Middle frontal gyrus (tissue), 1 donor: ENCODE measurements around the gene KCNRG.
"Not testable (repeated sequence)": the region's sequence is repeated elsewhere in the genome, so short reads cannot be mapped to it uniquely, and the experiment has no call there.

Experiments used
- DNase-seq: peaks from one replicate; pipeline ENCODE4 v3.0.0-alpha.2; 2015; ENCODE audit warnings: low spot score; ENCODE audit errors: extremely low spot score

Gene KCNRG

DNA sequence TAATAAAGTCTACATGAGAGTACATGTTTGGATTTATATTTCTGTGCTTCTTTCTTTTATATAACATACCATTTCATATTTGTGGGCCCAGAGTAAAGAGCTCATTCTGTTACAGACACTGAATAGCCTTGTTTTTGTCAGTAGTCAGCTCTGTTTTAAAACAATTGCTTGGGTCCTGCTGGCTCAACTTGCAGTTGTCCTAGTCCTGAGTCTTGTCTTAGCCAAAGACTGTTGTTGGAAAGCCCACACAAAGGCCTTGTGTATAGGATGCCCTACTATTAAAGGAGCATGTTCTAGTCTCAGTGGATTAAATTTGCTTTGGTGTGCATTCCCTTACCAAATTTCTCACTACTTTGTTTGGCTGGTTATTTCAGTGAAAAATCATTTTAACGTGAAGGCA lies 3.8 kb upstream of the KCNRG start:
- no peak for DNase-seq

DNA sequence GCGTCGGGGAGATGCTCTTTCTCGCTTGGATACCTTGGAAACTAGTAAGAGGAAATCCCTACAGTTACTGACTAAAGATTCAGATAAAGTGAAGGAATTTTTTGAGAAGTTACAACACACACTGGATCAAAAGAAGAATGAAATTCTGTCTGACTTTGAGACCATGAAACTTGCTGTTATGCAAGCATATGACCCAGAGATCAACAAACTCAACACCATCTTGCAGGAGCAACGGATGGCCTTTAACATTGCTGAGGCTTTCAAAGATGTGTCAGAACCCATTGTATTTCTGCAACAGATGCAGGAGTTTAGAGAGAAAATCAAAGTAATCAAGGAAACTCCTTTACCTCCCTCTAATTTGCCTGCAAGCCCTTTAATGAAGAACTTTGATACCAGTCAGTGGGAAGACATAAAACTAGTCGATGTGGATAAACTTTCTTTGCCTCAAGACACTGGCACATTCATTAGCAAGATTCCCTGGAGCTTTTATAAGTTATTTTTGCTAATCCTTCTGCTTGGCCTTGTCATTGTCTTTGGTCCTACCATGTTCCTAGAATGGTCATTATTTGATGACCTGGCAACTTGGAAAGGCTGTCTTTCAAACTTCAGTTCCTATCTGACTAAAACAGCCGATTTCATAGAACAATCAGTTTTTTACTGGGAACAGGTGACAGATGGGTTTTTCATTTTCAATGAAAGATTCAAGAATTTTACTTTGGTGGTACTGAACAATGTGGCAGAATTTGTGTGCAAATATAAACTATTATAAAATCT lies 2.7 kb upstream of the KCNRG start:
- no peak for DNase-seq

DNA sequence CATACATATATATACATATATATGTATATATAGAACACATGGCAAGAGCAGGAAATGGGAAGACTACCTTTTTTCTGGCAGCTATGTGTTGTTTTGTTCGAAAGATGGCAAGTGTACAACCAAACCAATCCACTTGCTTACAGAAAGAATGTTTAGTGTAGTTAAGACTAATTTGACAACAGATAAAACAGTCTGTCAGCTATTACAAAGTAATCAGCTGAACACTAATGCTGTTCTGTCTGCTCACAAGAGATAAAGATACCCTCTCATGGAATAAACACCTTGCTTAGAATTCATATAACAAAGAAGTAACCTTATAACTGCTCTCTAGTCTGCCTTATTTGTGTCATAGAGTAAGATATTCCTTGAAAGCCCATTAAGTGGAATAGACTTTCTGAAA lies 858 bp upstream of the KCNRG start:
- no peak for DNase-seq

DNA sequence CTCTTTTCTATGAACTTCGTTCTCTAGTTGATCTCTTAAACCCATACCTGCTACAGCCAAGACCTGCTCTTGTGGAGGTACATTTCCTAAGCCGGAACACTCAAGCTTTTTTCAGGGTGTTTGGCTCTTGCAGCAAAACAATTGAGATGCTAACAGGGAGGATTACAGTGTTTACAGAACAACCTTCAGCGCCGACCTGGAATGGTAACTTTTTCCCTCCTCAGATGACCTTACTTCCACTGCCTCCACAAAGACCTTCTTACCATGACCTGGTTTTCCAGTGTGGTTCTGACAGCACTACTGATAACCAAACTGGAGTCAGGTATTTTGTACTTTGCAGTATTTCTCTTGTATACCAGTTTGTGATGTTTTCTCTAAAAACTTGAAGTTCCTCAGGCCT lies 506 bp downstream of the KCNRG start:
- no peak for DNase-seq

DNA sequence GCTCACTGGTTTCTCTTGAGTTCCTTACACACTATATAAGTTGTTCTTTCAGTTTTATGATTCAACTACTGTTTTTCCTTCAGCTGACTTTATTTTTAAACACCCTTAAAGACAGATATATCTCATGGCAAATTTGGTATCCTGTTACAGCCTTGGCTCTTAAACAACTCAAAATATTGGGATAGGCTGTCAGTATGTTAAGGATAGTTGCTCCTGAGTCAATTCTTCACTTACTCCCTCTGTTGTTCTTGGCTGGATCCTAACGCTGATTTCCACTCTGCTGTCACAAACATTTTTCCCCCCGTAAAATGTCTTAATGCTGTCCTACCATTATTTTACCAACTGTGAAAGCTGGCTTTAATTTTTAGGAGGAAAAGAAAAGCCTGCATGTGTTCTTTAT lies 1.2 kb downstream of the KCNRG start:
- DNase-seq = no peak

DNA sequence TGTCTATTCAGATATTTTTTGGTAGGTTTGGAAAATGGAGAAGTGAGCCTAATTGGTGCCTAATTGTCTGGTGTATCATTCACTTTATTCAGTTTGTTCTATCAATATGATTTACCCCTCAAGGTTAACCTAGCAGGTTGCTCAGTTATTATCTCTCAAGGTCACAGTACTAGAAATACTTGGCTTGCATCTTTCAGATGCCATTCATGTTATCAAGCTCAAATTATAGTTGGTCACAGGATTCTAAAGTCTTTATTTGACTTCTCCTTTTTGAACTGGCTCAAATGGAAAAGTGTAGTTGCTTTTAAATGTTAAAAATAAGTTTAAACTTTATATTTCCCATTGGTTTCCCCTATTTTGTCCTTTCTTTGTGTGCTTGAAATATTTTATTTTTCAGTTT lies 2.6 kb downstream of the KCNRG start:
- DNase-seq = no peak

DNA sequence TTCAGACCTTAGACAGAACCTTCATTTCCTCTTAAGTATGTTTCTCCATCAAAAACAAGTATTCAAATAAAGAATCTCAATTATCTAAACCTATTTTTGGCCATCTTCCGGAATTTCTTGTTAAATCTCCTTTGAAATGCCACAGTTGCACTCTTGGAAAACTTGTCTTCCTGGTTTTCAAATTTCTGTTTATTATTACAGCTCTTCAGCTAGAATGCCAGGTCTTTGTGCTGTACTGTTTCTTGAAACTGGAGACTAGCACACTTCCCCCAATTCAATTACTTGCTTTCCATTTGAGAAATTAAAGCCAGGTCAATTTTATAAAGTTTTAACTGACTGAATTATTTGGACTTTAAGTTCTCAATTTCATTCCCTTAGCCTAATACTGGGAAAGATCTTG lies 10.2 kb downstream of the KCNRG start:
- no peak for DNase-seq

DNA sequence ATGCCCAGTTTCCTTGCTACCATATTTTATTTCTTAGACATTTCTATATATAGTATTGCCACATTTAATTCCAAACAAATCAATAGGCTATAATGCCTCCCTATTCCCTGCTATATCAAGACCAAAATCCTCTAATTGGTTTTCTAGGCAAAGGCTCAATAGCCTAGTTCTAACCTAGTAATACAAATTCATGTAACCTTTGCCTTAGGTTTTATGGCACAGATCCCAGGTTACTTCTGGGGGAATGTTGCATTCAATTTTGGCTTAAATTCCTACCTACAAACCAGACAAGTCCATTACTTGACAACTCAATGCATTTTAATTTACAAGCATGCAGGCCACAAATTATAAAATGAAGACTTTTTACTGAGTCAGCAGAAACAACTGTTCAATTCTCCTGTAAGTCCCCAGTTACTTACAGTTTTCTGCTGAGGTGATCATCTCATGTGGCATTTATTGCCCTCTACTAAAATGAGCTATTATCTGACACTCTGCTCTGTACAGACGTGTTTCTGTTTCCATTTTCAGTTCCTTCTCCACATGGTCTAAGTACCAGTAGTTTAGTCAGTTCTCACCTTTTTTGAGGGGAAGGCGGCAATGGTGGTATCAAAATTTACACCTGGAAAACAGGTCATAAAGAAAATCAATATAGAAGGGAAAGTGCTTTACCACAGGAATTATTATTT lies 11.7 kb downstream of the KCNRG start:
- no peak for DNase-seq

DNA sequence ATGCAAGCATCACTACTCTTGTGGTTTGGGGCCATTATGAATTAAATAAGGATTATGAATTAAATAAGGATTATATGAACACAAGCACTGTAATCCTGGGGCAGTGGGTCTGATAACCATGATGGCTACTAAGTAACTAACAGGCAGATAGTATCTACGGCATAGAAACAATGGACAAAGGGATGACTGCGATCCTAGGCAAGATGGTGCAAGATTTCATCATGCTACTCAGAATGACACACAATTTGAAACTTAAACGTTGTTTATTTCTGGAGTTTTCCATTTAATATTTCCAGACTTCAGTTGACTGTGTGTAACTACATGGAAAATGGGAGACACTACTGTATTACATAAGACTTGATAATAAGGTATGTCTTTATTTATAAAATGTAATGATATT lies 15.1 kb downstream of the KCNRG start:
- no peak for DNase-seq

DNA sequence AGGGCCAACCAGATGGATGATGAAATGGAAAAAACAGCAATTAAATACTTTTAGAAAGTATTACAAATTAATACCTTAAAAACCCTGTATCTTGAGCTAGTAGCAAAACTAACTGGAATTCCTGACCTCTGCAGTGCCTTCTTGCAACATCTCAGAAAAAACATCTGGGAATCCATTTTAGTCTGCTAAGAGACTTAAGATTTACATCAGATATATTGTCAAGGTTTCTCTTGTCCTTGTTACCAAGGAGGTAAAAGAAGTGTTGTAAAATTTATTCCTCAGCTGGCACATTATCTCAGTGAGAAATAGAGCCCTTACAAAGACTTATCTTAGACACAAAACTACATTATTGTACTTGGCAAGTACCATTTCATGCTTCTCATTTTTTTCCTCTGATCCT lies 18.5 kb downstream of the KCNRG start:
- DNase-seq = no peak

DNA sequence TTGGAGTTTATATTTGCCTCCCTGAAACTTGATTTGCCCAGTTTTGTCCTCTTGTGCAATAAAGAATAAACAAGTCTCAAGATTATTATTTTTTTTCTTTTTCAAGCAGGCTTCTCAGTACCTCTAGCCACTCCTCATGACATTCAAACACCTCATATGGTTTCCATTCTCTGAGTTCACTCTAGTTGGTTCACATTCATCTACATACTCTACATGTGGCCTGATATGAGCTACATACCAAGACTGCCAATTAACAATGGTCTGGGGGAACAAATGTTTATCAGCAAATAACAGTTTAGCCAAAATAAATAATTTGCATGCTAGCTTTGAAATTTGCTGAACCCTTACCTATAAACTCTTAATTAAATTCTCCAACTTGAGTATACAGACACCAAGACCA lies 22.5 kb downstream of the KCNRG start:
- no peak for DNase-seq

DNA sequence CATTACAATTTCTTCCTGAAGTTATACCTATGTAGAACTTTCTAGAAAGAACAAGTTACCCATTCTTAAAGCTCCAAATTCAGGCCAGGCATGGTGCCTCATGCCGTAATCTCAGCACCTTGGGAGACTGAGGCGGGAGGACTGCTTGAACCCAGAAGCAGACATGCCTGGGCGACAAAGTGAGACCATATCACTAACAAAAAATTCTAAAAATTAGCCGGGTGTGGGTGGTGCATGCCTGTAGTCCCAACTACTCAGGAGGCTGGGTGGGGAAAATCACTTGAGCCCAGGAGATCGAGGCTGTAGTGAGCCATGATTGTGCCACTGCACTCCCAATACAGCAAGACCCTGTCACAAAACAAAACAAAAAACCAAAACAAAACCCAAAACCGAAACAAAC lies 23.0 kb downstream of the KCNRG start:
- no peak for DNase-seq

DNA sequence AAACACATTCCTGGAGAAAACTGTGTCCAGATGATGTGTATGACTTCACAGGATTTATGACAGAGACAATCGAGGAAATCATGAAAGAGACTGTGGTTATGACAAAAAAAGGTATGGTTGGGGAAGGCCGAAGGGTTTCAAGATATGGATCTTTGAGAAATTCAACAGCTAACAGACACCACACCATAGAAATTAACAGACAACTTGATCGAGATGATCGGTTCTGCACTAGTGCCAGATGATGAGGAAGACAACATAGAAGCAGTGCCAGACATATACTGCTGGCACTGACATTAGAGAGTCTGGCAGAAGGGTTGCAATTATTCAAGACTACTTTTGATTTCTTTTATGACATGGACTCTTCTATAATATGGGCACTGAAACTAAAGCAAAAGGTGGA lies 37.2 kb downstream of the KCNRG start:
- DNase-seq = no peak

DNA sequence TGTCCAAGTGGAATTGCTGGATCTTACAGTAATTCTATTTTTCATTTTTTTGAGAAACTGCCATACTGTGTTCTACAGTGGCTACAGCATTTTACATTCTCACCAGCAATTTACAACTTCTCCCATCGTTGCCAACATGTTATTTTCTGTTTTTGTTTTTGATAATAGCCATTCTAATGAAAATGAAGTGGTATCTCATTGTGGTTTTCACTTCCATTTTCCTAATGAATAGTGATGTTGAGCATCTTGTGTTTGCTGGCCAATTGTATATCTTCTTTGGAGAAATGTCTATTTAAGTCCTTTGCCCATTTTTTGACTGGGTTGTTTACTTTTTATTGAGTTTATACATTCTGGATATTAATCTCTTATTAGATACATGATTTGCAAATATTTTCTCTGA lies 38.6 kb downstream of the KCNRG start:
- DNase-seq = no peak

DNA sequence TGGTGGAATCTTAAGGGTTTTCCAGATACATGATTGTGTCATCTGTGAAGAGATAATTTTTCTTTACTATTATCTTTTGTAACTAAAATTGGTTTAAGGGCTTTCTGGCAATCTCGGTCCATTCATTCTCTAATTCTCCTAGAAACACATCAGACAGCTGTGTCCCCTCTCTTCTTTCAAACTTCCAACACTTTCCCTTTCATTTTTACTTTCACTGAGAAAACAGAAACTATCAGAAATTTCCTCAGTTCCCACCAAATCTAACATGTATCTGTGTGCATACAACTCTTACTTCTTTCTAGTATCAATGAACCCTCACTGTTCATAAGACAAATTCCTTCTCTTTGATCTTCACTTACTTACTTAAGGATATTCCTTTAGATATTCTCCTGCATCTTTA lies 40.2 kb downstream of the KCNRG start:
- no peak for DNase-seq

DNA sequence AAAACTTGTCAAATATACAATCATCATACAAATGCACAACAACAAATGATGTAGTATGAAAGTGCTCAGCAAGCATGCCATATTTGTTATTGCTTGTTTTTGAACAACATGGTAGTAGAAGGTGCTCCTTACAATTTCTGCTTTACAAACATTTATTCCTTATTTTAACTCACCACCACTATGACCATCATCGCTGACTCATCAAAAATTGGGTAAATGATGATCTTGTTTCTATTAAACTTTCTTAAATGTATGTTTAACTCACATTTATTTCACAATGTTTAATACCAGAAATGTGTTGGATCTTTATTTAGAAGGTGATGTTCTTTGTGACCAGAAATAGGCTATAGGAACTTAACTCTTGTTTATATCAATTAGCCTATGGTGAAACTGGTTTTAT lies 45.5 kb downstream of the KCNRG start:
- no peak for DNase-seq

DNA sequence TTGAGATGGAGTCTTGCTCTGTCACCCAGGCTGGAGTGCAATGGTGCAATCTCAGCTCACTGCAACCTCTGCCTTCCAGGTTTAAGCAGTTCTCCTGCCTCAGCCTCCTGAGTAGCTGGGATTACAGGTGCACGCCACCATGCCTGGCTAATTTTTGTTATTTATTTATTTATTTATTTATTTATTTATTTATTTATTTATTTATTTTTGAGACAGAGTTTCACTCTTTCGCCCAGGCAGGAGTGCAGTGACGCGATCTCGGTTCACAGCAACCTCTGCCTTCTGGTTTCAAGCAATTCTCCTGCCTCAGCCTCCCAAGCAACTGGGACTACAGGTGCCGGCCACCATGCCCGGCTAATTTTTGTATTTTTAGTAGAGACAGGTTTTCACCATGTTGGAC lies 47.1 kb downstream of the KCNRG start:
- not testable (repeated sequence) for DNase-seq

DNA sequence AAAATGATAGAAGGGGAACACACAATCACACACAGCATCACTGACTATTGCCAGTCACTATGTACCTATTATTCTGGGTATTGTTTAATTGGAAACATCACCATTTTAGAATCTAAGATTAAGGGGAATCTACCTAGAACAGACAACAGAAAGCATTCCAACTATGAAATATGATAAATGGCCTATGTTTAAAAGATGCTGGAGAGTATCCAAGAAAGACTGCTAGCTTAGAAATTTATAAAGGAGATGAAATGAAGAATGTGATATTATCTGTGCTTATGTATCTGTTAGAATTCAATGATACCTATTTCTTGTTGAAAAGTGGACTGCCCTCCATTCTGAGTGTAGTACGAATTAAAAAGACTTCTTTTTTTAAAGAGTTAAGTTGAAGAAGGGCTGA lies 50.5 kb downstream of the KCNRG start:
- DNase-seq = no peak

DNA sequence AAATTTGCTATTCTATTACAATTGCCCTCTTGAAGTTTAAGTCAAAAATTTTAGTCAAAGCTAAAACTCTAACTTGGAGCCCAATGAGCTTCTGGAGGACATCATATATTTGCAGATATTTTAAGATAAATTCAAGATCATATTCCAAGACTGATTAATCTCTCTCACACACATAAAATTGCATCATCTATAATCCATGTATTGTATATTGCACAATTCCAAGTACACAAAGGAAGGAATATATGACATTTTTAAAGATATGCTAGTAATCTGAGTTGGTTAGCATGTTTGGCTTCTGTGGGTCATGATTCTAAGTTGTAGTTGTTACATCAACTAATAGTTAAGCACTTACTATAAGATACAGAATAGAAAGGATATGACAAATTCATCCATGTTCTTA lies 53.3 kb downstream of the KCNRG start:
- DNase-seq = no peak

DNA sequence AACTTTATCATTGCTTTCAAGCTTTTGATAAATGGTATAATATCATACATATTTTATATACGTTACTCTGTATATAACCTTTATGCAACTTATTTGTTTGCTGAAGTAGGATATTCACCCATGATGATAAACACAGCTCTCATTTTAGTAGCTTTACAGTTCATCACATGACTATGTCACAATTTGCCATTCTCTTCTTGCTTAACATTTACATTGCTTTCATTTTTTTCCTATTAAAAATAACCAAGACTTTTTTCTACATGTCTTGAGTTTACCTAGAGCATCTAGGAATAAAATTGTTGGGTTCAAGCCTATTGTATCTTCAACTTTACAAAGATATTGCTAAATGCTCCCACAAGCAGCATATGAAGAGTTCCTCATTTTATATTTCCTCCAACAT lies 54.0 kb downstream of the KCNRG start:
- DNase-seq = no peak

DNA sequence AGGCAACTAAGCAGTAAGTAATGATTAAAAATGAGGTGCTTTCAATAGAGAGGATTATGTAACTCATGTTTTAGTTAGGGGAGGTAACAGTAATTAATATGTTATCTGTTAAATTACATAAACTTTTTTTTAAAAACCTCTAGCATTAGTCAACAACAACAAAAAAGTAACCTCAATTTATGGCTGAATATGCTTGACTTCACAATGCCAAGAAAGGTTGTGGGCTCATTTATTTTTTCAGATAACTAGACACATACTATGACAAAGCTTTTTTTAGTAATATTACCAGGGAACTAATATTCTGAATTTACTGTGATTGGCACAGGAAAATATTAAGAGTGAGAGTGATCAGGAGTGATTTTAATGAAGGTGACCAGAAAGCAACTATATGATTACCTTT lies 54.9 kb downstream of the KCNRG start:
- DNase-seq = no peak
